Vagina (tissue), 2 donors: ENCODE results near the gene CADM1. TPM values are rescaled to one million over a fixed set of nuclear protein-coding genes. Genes with fewer than 3 reads are reported as not detected.

Experiments
- DNase-seq, 2 donors: peaks; one replicate each; pipeline ENCODE4 v3.0.0-alpha.2; 2017; ENCODE audit errors: extremely low spot score in 2 of 2
- H3K27ac ChIP-seq: fragments of 200-600 bp; sonication (generic); one replicate; pipeline ENCODE4 v1.5.1; 2019
- H3K27me3 ChIP-seq: fragments of 200-600 bp; sonication (generic); one replicate; pipeline ENCODE4 v1.5.1; 2019
- H3K36me3 ChIP-seq, 2 donors: fragments of 200-600 bp; sonication (generic); one replicate each; pipeline ENCODE4 v1.5.1; 2017 to 2019
- H3K4me1 ChIP-seq: fragments of 200-600 bp; sonication (generic); one replicate; pipeline ENCODE4 v1.5.1; 2019
- H3K4me3 ChIP-seq, 2 donors: fragments of 200-600 bp; sonication (generic); 1 replicate in 1 of 2; 2 replicates in 1 of 2; pipeline ENCODE4 v1.5.1; 2016 to 2019
- H3K9me3 ChIP-seq: fragments of 200-600 bp; sonication (generic); one replicate; pipeline ENCODE4 v1.5.1; 2019
- POLR2A ChIP-seq, 2 donors: fragments of 450-650 bp; IDR thresholded peaks; one replicate each; pipeline ENCODE4 v1.6.1; 2017; ENCODE audit warnings: antibody characterized with exemption in 2 of 2, mild to moderate bottlenecking in 2 of 2, moderate library complexity in 2 of 2
- POLR2AphosphoS5 ChIP-seq, 2 donors: sonication (generic); formaldehyde crosslinking; IDR thresholded peaks; one replicate each; pipeline ENCODE4 v1.9.0; 2017; ENCODE audit warnings: antibody characterized with exemption in 2 of 2, mild to moderate bottlenecking in 2 of 2, low read depth in 1 of 2; ENCODE audit not compliant: insufficient read depth in 1 of 2
- intact Hi-C: fragments of 100-400 bp; cut with DNase I; formaldehyde crosslinking; loops from one replicate; pipeline ENCODE4 v1.15.1; 2023
- total RNA-seq: library from RNA; depleted of rRNA; stranded (reverse); fragments of >200 nt; gene quantifications from one replicate; pipeline ENCODE4 v1.2.3, GENCODE V29; 2016
- TF ChIP-seq, protein P1 (sequence below), 3 experiments: fragments of 450-650 bp in 2 of 3; fragments of 200-600 bp in 1 of 3; sonication (generic) in 1 of 3; IDR thresholded peaks; one replicate each; pipeline ENCODE4 v1.5.1; 2017 to 2019; ENCODE audit warnings: antibody characterized with exemption in 3 of 3, mild to moderate bottlenecking in 2 of 3, moderate library complexity in 2 of 3

Gene CADM1
- total RNA-seq, 1 donor from 2014 or later, result 37.1 TPM

DNA sequence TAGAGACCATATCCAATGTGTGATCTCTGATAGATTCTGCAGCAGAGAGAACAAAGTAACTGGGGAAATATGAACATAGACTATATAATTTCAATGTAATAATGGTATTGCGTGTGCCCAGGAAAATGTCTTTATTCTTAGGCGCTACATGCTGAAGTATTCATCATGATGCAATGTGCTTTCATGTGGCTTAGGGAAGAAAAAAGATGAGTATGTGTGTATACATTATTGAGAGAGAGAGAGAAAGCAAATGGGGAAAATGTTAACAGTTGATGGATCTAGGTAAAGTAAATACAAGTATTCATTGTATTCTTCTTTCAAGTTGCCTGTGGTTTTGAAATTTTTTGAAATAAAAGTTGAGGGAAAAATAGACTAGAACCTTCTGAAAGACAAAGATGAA lies 10.3 kb downstream of the CADM1 start:
- Histone ChIP-seq H3K9me3 (no peaks in the 10 kb centered on the region), H3K27ac (no peak overlapping the region), H3K4me3 (no peak overlapping the region), H3K27me3 (no peaks in the 10 kb centered on the region), H3K36me3 (no peaks in the 10 kb centered on the region), H3K4me1 (no peaks in the 10 kb centered on the region)
- TF ChIP-seq, protein P1, sequence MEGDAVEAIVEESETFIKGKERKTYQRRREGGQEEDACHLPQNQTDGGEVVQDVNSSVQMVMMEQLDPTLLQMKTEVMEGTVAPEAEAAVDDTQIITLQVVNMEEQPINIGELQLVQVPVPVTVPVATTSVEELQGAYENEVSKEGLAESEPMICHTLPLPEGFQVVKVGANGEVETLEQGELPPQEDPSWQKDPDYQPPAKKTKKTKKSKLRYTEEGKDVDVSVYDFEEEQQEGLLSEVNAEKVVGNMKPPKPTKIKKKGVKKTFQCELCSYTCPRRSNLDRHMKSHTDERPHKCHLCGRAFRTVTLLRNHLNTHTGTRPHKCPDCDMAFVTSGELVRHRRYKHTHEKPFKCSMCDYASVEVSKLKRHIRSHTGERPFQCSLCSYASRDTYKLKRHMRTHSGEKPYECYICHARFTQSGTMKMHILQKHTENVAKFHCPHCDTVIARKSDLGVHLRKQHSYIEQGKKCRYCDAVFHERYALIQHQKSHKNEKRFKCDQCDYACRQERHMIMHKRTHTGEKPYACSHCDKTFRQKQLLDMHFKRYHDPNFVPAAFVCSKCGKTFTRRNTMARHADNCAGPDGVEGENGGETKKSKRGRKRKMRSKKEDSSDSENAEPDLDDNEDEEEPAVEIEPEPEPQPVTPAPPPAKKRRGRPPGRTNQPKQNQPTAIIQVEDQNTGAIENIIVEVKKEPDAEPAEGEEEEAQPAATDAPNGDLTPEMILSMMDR (IDR thresholded peaks at IDR 0.05), result no peak
- no peak for TF ChIP-seq POLR2AphosphoS5 (IDR thresholded peaks at IDR 0.05; ENCODE audit: insufficient read depth in 1 of 2, low read depth in 1 of 2)
- no peak for TF ChIP-seq POLR2A (IDR thresholded peaks at IDR 0.05)
- intact Hi-C loops, result no loop called here
- DNase-seq, result no peak

DNA sequence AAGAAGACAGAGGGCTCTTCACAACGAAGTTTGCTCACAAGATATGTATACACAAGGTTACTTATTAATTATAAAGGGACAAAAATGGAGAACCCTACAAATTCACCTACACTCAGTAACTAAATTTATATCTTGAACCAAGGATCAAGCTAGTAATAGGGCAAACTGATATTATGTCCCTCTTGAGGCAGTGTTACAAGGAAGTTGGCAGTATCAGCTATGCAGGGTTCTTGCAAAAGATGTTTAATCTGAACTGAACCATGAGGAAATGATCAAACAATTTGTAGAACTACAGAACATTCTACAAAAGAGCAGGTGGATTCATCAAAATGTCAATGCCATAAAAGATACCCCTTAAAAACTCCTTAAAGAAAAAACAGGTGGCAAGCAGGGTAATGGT lies 10.7 kb downstream of the CADM1 start:
- intact Hi-C loops, result no loop called here
- no peak overlapping the region for H3K4me3 ChIP-seq

DNA sequence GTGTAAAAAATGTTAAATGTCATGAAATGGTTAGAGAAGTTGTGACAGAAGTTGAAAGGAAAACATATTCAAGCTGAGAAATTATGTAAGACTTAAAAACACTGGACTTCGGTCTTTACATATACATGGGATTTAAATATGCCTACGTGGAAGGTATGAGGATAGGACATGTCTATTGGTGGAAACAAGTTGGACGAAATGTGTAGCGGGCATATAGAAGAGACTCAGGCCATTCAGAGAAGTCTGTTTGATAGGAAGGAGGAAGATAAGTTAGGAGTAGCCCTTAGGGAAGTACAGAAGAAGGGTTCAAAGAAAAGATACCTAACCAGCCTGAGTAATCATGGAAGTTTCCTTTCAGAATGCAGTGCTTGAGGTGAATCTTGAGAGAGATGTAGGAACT lies 14.7 kb downstream of the CADM1 start:
- Histone ChIP-seq H3K9me3 (no peaks in the 10 kb centered on the region), H3K4me3 (no peak overlapping the region), H3K4me1 (no peaks in the 10 kb centered on the region), H3K27me3 (no peaks in the 10 kb centered on the region), H3K36me3 (no peaks in the 10 kb centered on the region), H3K27ac (no peak overlapping the region)
- no peak for DNase-seq
- intact Hi-C loops, result no loop called here
- TF ChIP-seq POLR2A (IDR thresholded peaks at IDR 0.05), result no peak
- TF ChIP-seq POLR2AphosphoS5 (IDR thresholded peaks at IDR 0.05; ENCODE audit: insufficient read depth in 1 of 2, low read depth in 1 of 2), result no peak
- TF ChIP-seq, protein P1 (IDR thresholded peaks at IDR 0.05), result no peak

More for the DNA sequence above, 10.7 kb downstream of the CADM1 start:
- Histone ChIP-seq H3K9me3 (no peaks in the 10 kb centered on the region), H3K36me3 (no peaks in the 10 kb centered on the region), H3K27me3 (no peaks in the 10 kb centered on the region), H3K27ac (no peak overlapping the region), H3K4me1 (no peaks in the 10 kb centered on the region)
- no peak for DNase-seq
- TF ChIP-seq POLR2A (IDR thresholded peaks at IDR 0.05) (no peak), POLR2AphosphoS5 (IDR thresholded peaks at IDR 0.05; ENCODE audit: insufficient read depth in 1 of 2, low read depth in 1 of 2) (no peak)
- TF ChIP-seq, protein P1 (IDR thresholded peaks at IDR 0.05), result no peak

DNA sequence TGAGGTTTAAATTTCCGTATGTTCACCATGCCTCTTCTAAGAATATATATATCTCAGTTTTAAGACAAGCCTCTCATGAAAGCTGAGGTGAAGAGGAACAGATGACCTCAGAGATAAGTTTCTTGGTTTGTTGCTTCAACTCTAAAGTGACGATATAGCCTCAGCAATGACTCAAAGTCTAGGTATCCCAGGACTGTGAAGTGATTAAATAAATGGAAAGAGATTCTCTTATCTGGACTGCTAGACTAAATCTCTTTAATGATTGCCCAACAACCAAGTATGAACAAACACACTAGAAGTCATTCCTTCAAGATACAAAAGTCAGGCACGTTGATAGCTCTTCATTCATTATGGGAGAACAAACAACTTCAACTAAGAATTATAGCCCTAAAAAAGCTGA lies 15.3 kb downstream of the CADM1 start:
- Histone ChIP-seq H3K36me3 (no peaks in the 10 kb centered on the region), H3K4me3 (no peak overlapping the region), H3K27ac (no peak overlapping the region), H3K4me1 (no peaks in the 10 kb centered on the region), H3K9me3 (no peaks in the 10 kb centered on the region), H3K27me3 (no peaks in the 10 kb centered on the region)
- intact Hi-C loops, result no loop called here
- TF ChIP-seq POLR2A (IDR thresholded peaks at IDR 0.05) (no peak), POLR2AphosphoS5 (IDR thresholded peaks at IDR 0.05; ENCODE audit: insufficient read depth in 1 of 2, low read depth in 1 of 2) (no peak)
- TF ChIP-seq, protein P1 (IDR thresholded peaks at IDR 0.05), result no peak
- no peak for DNase-seq

GRCh38 chr11:115481528-115481927 lies 22.7 kb downstream of the CADM1 start:
- Histone ChIP-seq H3K27ac (no peak overlapping the region), H3K4me3 (no peak overlapping the region), H3K4me1 (no peaks in the 10 kb centered on the region), H3K27me3 (no peaks in the 10 kb centered on the region), H3K36me3 (no peaks in the 10 kb centered on the region), H3K9me3 (no peaks in the 10 kb centered on the region)
- no peak for DNase-seq
- intact Hi-C loops, result no loop called here
- TF ChIP-seq POLR2AphosphoS5 (IDR thresholded peaks at IDR 0.05; ENCODE audit: insufficient read depth in 1 of 2, low read depth in 1 of 2), result no peak
- no peak for TF ChIP-seq POLR2A (IDR thresholded peaks at IDR 0.05)
- TF ChIP-seq, protein P1 (IDR thresholded peaks at IDR 0.05), result no peak
